Stimulated activated CD8-positive, alpha-beta memory T cell treated with anti-CD3 and anti-CD28 coated beads, Interleukin-15, amount 100 ng/mL, for 48 hours (primary cell): ENCODE data around the gene EHMT1.

Experiments used
- DNase-seq, 2 donors: peaks; one replicate each; pipeline ENCODE4 v3.0.0-alpha.2; 2020; ENCODE audit warnings: low read depth in 2 of 2

EHMT1 gene

DNA sequence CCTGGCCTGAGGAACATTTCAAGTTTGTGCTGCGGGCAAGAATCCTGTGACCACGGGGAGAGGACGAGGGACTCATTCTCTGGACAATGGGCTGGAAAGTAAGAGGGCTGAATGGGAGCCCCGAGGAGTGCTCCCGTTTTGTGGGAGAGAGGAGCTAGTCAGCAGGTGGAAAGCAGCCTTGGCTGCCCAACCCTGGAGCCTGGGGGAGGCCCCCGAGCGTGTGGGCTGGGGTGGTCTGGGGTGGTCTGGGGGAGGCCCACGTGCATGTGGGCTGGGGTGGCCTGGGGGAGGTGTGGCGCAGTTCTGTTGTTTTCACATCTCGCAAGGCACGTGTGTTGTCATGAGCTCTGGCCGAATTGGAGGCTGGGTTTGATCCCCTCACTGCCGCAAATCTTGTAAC, 27.5 kb downstream of the EHMT1 start:
- no peak for DNase-seq

DNA sequence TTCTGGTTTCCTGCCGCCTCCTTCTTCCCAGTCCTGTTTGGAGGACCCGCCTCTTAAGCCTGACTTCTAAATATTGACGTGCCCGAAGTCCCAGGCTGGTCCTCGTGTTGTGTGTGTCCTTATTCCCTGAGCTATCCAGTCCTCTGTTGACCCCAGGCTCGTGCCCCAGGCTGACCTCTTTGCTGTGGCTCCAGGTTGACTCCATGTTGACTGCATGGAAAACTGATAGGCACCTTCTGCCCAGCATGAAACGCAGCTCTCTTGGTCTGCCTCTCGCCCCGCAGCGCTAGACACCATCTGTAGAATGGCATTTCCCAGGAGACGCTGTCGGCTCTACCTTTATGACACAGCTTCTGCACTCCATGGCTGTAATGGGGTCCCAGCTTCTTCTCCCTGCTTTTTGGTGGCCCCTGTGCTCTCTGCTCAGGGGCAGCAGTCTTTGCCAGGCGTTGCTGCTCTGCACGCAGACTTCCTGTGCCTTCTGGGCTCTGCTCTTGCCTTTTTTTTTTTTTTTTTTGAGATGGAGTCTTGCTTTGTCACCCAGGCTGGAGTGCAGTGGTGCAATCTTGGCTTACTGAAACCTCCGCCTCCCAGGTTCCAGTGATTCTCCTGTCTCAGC, 28.4 kb downstream of the EHMT1 start:
- DNase-seq: no peak

DNA sequence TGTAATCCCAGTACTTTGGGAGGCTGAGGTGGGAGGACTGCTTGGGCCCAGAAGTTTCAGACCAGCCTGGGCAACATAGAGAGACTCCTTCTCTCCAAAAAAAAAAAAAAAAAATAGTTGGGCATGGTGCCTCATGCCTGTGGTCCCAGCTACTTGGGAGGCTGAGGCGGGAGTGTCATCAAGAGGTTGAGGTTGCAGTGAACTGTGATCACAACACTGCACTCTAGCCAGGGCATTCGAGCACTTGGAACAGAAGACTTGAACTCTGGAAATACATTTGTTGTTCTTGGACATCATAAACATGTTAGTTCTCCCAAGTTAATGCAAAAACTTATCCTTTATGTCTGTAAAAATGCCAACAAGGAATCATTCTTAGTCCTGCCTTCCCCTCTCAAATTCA, 29.6 kb downstream of the EHMT1 start:
- DNase-seq: no peak

DNA sequence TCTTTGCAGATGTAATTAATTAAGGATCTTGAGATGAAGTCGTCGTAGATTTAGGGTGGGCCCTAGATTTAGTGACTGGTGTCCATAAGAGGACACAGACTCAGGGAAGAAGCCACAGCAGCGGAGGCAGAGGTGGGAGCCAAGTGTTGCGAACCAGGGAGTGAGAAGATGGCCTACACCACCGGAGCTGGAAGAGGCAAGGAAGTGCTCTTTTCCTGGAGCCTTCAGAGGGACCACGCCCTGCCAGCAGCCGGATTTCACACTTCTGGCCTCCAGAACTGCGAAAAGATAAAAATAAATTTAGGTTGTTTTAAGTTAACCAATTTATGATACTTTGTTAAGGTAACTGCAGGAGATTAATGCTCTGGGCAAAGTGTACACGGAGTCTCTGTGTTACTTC, 30.7 kb downstream of the EHMT1 start:
- no peak for DNase-seq

DNA sequence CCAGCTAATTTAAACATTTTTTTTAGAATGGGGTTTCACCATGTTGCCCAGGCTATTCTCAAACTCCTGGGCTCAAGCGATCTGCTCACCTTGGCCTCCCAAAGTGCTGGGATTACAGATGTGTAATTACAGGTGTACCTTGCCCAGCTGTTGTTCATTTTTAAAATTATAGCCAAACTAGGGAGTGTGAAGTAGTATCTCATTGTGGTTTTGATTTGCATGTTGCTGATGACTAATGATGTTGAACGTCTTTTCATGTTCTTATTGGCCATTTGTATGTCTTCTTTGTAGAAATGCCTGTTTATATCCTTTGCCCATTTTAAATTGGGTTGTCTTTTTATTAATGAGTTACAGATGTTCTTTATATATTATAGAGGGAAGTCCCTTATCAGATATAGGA, 31.5 kb downstream of the EHMT1 start:
- no peak for DNase-seq

DNA sequence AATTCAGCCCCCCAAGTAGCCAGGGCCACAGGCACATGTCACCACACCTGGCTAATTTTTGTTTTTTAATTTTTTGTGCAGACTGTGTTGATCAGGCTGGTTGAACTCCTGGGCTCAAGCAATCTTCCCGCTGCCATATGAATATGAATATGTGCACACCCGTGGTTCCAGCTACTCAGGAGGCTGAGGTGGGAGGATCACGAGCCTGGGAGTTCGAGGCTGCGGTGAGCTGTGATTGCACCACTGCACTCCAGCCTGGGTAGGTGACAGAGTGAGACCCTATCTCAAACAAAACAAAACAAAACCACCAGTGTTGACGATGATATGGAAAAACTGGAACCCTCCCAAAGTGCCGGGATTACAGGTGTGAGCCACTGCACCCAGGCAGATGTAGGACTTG, 32.0 kb downstream of the EHMT1 start:
- no peak for DNase-seq

DNA sequence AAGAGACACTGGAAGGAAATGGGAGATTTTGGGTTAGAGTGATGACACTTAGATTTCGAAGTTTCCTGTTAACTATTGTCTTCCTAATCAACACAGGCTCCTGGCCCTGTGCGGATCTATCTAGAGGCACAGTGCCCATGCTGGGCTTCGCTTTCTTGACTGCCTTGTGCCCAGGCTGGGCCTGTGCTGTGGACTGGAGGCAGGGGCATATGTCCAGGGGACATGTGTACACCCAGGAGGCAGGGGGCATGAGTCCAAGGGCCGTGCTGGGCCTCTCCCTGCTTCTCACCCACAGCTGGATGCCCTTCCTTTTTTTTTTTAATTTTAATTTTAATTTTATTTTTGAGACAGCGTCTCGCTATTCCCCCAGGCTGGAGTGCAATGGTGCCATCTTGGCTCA, 37.6 kb downstream of the EHMT1 start:
- no peak for DNase-seq

DNA sequence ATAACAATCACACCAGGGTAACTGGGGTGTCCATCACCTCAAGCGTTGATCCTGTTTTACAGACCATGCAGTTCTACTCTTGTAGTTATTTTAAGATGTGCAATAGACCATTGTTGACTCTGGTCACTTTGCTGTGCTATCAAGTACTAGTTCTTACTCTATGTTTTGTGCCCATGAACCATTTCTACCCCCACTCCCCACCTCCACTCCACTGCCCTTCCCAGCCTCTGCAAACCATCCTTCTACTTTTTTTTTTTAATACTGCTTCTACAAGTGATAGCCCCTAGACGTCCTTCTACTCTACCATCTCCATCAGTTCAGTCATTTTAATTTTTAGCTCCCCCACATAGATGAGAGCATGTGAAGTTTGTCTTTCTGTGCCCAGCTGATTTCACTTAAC, 38.8 kb downstream of the EHMT1 start:
- no peak for DNase-seq

DNA sequence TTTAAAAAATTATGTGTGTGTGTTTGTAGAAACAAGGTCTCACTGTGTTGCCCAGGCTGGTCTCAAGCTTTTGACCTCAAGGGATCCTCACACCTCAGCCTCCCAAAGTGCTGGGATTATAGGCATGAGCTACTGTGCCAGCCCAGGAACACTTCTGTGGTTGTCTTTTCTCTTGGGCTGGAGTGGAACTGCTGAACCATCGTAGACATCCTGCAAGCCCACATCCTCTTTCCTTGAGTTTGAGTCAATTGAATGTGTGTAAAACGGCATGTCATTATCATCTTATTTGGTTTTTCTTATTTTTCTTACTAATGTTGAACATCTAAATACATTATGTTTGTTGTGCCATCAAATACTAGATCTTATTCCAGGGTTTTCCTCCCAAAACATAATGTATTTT, 40.0 kb downstream of the EHMT1 start:
- no peak for DNase-seq

DNA sequence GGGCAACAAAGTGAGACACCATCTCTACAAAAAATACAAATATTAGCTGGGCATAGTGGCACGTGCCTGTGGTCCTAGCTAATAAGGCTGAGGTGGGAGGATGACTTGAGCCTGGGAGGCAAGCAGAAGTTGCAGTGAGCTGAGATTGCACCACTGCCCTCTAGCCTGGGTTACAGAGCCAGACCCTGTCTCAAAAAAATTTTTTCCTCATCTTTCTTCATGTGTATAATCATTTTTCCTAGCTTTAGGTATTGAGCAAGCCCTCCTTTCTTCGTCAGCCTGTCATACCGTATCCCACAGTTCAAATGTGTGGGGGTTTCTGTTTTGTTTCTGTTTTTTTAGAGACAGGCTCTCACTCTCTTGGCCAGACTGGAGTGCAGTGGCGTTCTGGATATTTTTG, 41.3 kb downstream of the EHMT1 start:
- no peak for DNase-seq

DNA sequence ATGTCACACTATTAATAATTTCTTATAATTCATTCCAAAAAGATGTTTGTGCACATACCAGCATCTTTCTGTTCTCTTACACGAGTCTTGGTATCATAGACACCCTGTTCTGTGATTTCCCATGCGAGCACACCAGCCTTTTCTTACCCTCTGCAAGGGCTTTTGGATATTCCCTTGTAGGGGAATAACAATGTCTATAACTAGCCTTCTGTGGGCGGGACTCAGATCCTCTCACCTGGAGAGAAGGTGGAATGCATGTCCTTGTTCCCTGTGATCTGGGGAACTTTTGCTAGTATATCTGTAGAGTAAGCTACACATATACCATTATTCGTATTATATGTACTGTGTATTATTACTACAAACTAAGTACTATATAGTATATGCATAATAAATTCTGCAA, 44.8 kb downstream of the EHMT1 start:
- no peak for DNase-seq

DNA sequence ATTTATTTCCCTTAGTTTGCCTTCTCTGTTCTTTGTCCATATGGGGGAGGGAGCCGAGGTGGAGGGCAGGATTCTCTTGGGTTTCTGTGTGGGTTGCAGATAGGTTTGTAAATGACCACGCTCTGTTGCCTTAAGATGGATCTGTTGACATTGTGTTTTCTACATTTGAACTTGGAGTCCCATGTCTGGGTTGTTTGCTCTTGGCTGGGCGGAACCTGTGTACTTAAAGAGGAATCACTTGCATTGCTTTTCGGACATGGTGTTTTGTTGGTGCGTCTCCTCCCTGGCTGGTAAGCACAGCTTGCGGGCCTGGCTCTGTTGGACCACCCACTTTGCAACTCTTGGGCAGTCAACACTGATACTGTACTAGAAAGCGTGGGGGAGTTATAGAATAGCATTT, 45.9 kb downstream of the EHMT1 start:
- DNase-seq: no peak

DNA sequence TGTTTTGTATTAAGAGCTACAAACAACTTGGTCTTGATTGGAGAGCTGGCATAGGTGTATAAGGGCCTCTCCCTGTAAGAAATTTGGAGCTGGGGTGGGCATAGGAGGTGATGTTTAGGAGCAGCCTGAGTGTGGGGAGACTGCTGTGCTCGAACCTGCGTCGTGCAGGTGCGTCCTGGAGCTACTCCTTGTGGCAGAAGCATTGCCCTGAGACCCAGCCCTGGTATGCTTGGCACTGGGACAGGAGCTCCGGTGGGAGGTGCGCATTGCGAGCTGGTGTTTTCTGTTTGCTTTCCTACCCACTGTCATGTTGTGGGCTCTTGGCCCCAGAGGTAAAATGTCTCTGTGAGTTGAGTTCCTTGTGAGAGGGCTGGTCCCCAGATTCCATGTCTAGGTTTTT, 46.4 kb downstream of the EHMT1 start:
- no peak for DNase-seq

DNA sequence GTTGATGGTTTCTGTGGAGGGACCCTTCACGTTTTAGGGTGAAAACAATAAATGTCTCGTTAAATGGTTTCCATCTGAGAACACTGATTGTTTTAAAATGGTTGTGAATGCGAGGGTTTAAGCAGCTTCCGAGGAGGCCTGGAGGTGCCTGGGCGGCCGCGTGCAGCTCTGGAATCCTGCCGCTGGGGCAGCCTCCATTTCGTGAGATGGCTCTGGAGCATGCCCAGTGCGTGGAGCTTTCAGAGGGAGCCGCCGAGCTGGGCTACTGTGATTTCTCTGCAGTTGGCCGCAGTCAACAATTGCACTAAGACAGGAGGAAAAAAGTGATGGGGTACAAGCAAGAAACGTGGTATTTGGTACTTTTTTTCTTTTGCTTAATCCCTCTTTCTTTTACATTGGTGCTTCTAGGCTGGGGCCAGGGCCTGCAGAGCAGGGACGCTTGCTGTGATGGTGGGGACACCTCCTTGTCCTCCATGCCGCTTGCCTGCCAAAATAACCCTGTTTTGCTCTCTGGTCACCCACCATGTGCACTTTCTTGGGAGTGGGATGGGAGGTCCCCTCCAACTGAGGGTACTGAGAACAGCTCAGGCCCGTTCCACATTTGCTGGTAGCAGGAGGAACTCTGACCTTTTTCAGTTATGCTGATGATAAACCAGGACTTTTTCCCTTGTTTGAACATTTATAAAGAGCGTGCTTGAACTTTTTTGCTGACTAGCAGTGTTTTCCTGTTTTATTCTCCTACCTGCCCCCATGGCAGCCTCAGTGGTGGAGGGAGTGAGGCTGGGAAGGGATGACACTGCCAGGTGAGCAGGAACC, 47.1 kb downstream of the EHMT1 start:
- no peak for DNase-seq

DNA sequence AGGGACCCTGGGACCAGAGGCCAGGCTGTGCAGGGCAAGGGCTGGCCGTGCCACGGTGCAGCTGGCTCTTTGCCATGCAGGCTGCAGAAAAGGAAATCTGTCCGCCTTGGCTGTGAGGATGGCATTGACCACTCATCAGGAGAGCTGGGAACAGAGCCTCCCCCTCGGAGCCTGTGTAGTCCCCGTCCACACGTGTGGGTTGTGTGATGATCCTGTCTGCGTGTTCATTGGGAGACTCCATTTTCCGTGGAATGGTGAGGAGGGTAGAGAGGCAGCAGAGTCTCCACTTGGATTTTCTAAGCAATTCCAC, 47.7 kb downstream of the EHMT1 start:
- no peak for DNase-seq

DNA sequence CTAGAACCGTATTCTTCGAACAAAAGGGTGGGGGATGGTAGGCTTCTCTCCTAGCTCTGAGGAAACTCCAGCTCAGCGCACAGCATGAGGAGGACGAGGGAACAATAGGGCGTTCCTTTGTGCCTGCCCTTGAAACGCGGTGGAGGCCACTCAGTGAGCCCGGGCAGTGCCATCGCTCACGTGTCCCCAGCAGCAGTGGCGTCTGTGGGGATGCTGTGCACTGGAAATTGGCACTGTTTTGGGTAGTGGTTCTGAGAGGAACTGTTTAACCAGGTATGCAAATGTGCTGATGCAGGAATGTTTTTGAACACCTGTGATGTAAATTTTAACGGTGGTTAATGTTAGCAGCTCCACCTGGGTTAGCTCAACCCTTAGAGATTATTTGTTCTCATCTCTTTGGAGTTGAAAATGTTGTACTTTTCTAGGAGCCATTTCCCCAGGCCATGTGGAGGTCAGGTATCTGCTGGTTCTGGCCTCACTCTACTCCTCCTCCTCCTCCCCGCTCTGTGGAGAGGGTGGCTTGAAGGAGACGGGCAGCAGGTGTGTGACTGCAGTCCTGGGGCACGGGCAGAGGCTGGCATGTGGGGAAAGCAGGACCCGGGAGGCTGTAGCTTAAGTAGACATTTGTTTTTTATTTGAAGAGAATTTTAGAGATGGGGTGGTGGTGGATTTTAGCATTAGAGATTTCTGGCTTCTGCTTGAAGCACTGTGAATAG, 48.3 kb downstream of the EHMT1 start:
- no peak for DNase-seq

DNA sequence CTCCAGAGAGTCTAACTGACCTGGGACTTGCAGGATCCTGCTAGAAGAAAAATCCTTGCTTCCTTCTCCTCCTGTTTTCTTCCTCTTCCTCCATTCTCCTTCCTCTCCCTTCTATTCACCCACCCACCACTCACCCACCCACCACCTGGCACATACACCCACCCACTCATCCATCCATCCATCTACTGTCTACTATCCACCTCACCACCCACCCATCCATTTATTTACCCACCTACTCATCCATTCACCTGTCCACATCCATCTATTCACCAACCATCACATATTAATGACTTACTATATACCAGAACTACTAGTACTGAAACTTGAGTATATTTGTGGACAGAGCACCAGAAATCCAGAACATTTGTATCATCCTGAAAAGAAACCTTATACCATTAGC, 49.4 kb downstream of the EHMT1 start:
- DNase-seq: no peak

DNA sequence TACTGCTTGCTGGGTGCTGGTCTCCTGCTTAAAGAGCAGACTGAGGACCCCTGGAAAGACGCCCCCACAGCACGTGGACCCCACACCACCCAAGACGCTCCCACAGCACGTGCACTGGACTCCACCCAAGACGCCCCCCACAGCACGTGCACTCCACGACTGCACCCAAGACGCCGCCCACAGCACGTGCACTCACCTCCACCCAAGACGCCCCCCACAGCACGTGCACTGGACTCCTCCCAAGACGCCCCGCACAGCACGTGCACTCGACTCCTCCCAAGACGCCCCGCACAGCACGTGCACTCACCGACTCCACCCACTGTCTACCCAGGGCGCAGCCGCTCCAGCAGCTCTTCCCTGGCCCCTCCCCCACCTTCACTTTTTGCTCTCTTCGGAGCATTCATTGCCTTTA, 50.5 kb downstream of the EHMT1 start:
- DNase-seq: no peak

DNA sequence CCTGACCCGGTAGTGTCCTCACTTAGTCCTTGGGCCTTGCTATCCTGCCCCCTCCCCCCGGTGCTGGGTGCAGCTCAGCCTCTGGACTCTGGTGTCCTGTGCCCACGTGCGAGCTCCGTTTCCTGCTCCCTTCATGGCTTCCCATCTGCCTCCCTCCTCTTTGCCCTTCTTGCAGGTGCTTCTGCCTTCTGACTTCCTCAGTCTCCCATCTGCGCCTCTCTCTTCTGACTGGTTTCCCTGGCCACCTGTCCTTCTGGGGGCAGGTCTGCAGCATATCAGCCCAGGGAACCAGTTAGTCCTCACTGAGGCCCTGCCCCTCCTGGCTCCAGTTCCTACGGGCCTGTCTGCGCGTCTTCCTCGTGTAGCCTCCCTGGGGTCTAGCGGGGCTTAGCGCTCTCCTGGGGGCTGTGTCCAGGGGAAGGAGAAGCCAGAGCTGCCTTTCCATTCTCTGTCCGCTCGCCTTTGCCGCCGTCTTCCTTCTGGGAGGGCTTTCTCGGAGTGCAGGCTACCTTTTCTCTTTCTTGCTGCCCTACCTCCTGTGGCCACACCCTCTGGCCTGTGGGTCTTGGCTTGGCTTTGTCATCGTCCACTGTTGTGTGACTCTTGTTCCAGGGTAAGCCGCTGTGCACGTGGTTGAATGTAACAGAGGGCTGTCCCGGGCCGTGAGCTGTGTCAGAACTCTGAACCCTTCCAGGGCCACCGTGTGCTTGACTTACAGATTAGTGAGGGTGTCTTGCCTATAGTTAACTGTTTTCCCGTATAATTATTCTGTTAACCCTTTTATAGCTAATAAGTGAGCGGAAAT, 51.8 kb downstream of the EHMT1 start:
- no peak for DNase-seq

DNA sequence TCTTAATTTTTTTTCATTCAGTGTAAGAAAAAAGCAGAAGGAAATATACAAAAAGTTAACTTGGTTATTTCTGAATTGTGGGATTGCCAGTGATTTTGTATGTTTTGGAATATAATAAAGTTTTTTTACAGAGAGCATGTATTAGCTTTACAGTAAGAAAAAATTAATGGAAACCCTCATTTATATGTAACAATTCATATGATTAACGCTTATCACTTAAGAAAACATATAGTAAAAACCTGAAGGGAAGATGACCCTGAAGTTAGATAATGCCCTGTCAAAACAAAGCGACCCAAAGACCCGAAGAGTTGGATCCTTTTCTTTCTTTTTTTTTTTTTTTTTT, 52.4 kb downstream of the EHMT1 start:
- DNase-seq: no peak

DNA sequence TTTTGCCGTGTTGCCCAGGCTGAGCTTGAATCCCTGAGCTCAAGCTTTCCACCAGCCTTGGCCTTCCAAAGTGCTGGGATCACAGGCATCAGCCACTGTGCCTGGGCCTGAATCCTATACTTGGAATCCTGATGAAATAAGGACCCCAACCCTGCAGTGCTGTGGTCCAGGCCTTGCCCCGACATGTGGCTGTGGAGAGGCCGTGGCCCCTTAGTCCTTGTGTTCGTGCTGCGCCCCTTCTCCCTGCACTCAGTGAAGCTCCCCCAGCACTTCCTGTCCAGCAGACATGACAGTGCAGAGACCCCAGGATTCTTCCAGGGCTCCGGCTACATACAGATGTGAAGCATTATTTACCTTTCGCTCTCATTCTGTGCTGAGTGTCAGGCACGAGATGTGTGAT, 52.9 kb downstream of the EHMT1 start:
- no peak for DNase-seq
